HCT116 (cell line): Measurements from ENCODE around the gene ST3GAL5. TPM values are rescaled to one million over a fixed set of nuclear protein-coding genes. Genes with fewer than 3 reads are reported as not detected.

ENCODE experiments used
- ATAC-seq: fragments of 200-7000 bp; cut with Tn5 transposase; 2 replicates; pipeline ENCODE4 v1.9.1; 2020; ENCODE audit warnings: mild to moderate bottlenecking, moderate library complexity
- Bru-seq: library from RNA; stranded (reverse); fragments of 400-500 nt; gene quantifications from one replicate; lab custom pipeline; 2021; lab: Mats Ljungman, UMichigan
- BruChase-seq, 2 experiments: library from RNA; stranded (reverse); fragments of 400-500 nt; gene quantifications; one replicate each; lab custom pipeline; 2021; lab: Mats Ljungman, UMichigan
- BruUV-seq: library from RNA; stranded (reverse); fragments of 400-500 nt; replicated peaks from 2 replicates; lab custom pipeline; 2021; lab: Mats Ljungman, UMichigan
- CTCF ChIA-PET: fragments of 300-600 bp; sonication (Branson Sonifier 250); formaldehyde crosslinking; loops from one replicate; lab custom pipeline; 2021; ENCODE audit warnings: antibody characterized with exemption; lab: Charles Lee
- POLR2A ChIA-PET: fragments of 300-600, 350-600 bp; sonication (Branson Sonifier 250); formaldehyde crosslinking; loops from one replicate; lab custom pipeline; 2021; ENCODE audit warnings: antibody characterized with exemption; lab: Charles Lee
- RAD21 ChIA-PET, 2 experiments: fragments of 300-600 bp; sonication (Branson Sonifier 250); formaldehyde crosslinking; loops; one replicate each; lab custom pipeline; 2023; ENCODE audit warnings: low total read pairs in 2 of 2; ENCODE audit not compliant: uncharacterized antibody in 2 of 2, unreplicated experiment in 2 of 2, low non-redundant PET in 1 of 2; lab: Charles Lee
- DNase-seq: peaks from one replicate; pipeline ENCODE4 v3.0.0-alpha.2; 2010; ENCODE audit warnings: low read depth, low spot score
- H2AFZ ChIP-seq: fragments of 200-600 bp; shearing (Covaris generic), sonication (generic); 2 replicates; pipeline ENCODE4 v1.6.1; 2017; ENCODE audit warnings: low read depth, mixed run types, mixed read lengths, antibody characterized with exemption, low read length; ENCODE audit not compliant: poor library complexity, severe bottlenecking
- H3K27ac ChIP-seq: 2 replicates; pipeline ENCODE4 v1.5.1; 2012; ENCODE audit warnings: low read depth, low read length
- H3K27me3 ChIP-seq: fragments of 200-600 bp; sonication (generic); 2 replicates; pipeline ENCODE4 v1.6.1; 2016; ENCODE audit warnings: mixed run types, low read length, mixed read lengths; ENCODE audit not compliant: insufficient read depth
- H3K36me3 ChIP-seq, 2 experiments: fragments of 200-500 bp in 1 of 2; fragments of 200-600 bp in 1 of 2; sonication (Bioruptor generic) in 1 of 2; sonication (generic) in 1 of 2; 2 replicates each; pipeline versions ENCODE4 v1.5.1 to v1.6.1; 2014 to 2016; ENCODE audit warnings: low read length in 2 of 2, inconsistent platforms in 1 of 2, mixed read lengths in 1 of 2, mixed run types in 1 of 2; ENCODE audit not compliant: insufficient read depth in 2 of 2, control insufficient read depth in 1 of 2
- H3K4me1 ChIP-seq, 2 experiments: fragments of 200-600 bp in 1 of 2; sonication (generic) in 1 of 2; 2 replicates each; pipeline versions ENCODE4 v1.5.1 to v1.6.1; 2012 to 2017; ENCODE audit warnings: low read length in 2 of 2, inconsistent platforms in 1 of 2, mild to moderate bottlenecking in 1 of 2, mixed read lengths in 1 of 2, mixed run types in 1 of 2, moderate library complexity in 1 of 2; ENCODE audit not compliant: insufficient read depth in 2 of 2, control insufficient read depth in 1 of 2
- H3K4me2 ChIP-seq: fragments of 200-600 bp; sonication (generic); 2 replicates; pipeline ENCODE4 v1.6.1; 2017; ENCODE audit warnings: mixed run types, low read length, mixed read lengths
- H3K4me3 ChIP-seq, 2 experiments: fragments of 200-600 bp in 1 of 2; sonication (generic) in 1 of 2; replicated peaks in 1 of 2; 2 replicates each; pipeline ENCODE4 v1.5.1; 2011 to 2016; ENCODE audit warnings: low read length in 2 of 2, control low read depth in 1 of 2, low read depth in 1 of 2, mild to moderate bottlenecking in 1 of 2, mixed read lengths in 1 of 2, mixed run types in 1 of 2
- H3K79me2 ChIP-seq: fragments of 200-600 bp; sonication (generic); 2 replicates; pipeline ENCODE4 v1.6.1; 2017; ENCODE audit warnings: mild to moderate bottlenecking, mixed run types, low read length, moderate library complexity, mixed read lengths; ENCODE audit not compliant: insufficient read depth
- H3K9ac ChIP-seq: fragments of 200-600 bp; sonication (generic); 2 replicates; pipeline ENCODE4 v1.6.1; 2016; ENCODE audit warnings: low read length, mixed read lengths
- H3K9me2 ChIP-seq: fragments of 200-600 bp; sonication (generic), shearing (Covaris generic); 2 replicates; pipeline ENCODE4 v1.6.1; 2017; ENCODE audit warnings: mixed run types, mild to moderate bottlenecking, moderate library complexity; ENCODE audit not compliant: insufficient read depth
- H3K9me3 ChIP-seq, 2 experiments: fragments of 200-500 bp in 1 of 2; fragments of 200-600 bp in 1 of 2; sonication (Bioruptor generic) in 1 of 2; sonication (generic) in 1 of 2; 2 replicates each; pipeline ENCODE4 v1.6.1; 2014 to 2017; ENCODE audit warnings: low read length in 2 of 2, mixed read lengths in 2 of 2, inconsistent platforms in 1 of 2, low read depth in 1 of 2, mild to moderate bottlenecking in 1 of 2, mixed run types in 1 of 2, moderate library complexity in 1 of 2; ENCODE audit not compliant: control insufficient read depth in 1 of 2, insufficient read depth in 1 of 2
- H4K20me1 ChIP-seq: fragments of 200-600 bp; sonication (generic), shearing (Covaris generic); 2 replicates; pipeline ENCODE4 v1.6.1; 2017; ENCODE audit warnings: mixed run types, mild to moderate bottlenecking, moderate library complexity; ENCODE audit not compliant: insufficient read depth
- EGR1 ChIP-seq: IDR thresholded peaks from 2 replicates; pipeline ENCODE4 v1.6.1; 2012; ENCODE audit warnings: low read depth
- POLR2AphosphoS5 ChIP-seq: IDR thresholded peaks from 2 replicates; pipeline ENCODE4 v1.6.1; 2011; ENCODE audit warnings: mild to moderate bottlenecking, low read depth, low read length, moderate library complexity
- RAD21 ChIP-seq: IDR thresholded peaks from 2 replicates; pipeline ENCODE4 v1.6.1; 2012; ENCODE audit warnings: low read depth, mild to moderate bottlenecking
- SP1 ChIP-seq: IDR thresholded peaks from 2 replicates; pipeline ENCODE4 v1.6.1; 2012; ENCODE audit warnings: low read depth
- SRF ChIP-seq: IDR thresholded peaks from 2 replicates; pipeline ENCODE4 v1.6.1; 2012; ENCODE audit warnings: low read depth
- YY1 ChIP-seq: IDR thresholded peaks from 2 replicates; pipeline ENCODE4 v1.6.1; 2011; ENCODE audit warnings: low read length, low read depth, moderate library complexity, mild to moderate bottlenecking; ENCODE audit not compliant: insufficient replicate concordance; ENCODE audit errors: extremely low read depth
- ZFX ChIP-seq: fragments of 450-650 bp; IDR thresholded peaks from 2 replicates; pipeline ENCODE4 v1.6.1; 2017
- intact Hi-C: fragments of 100-400 bp; cut with micrococcal nuclease; formaldehyde crosslinking; loops from 2 replicates; pipeline ENCODE4 v1.10.0; 2022
- long read RNA-seq: library from polyadenylated mRNA; unstranded; transcript quantifications from one replicate; pipeline ENCODE4 v2.0.0, GENCODE V29; 2021; ENCODE audit not compliant: unreplicated experiment
- polyA plus RNA-seq: library from polyadenylated mRNA; unstranded; fragments of >200 nt; gene quantifications from 2 replicates; pipeline ENCODE4 v1.2.1, GENCODE V29; 2012; ENCODE audit warnings: missing spikeins
- total RNA-seq: library from RNA; stranded (reverse); gene quantifications from one replicate; pipeline ENCODE4 v1.2.1, GENCODE V29; 2021; ENCODE audit not compliant: unreplicated experiment
- TF ChIP-seq, protein P1 (sequence below), 3 experiments: fragments of 200-600 bp in 1 of 3; sonication (generic) in 1 of 3; IDR thresholded peaks in 2 of 3; conservative IDR thresholded peaks in 1 of 3; 2 replicates each; pipeline ENCODE4 v1.5.1; 2012 to 2017; ENCODE audit warnings: low read depth in 2 of 3, low read length in 2 of 3, antibody characterized with exemption in 1 of 3, borderline replicate concordance in 1 of 3, control low read depth in 1 of 3, mild to moderate bottlenecking in 1 of 3, mixed read lengths in 1 of 3, mixed run types in 1 of 3, moderate library complexity in 1 of 3; ENCODE audit not compliant: insufficient read depth in 1 of 3
- TF ChIP-seq, protein P2 (sequence below): IDR thresholded peaks from 2 replicates; pipeline ENCODE4 v1.6.1; 2012

Gene ST3GAL5
- total RNA-seq (14.8 TPM), Bru-seq, nascent RNA (percentile 47 among the genes with signal in this experiment), BruChase-seq, experiment 1, labeled RNA remaining after a 6-hour chase (percentile 42 among the genes with signal in this experiment), BruChase-seq, experiment 2, labeled RNA remaining after a 2-hour chase (percentile 45 among the genes with signal in this experiment)
- 5.4 and 7.3 TPM in 2 replicates for polyA plus RNA-seq
- long read RNA-seq, full-length matches to known transcripts, result 25 of 34 reads
- long read RNA-seq, partial matches to known transcripts, result 1 of 34 reads
- long read RNA-seq, other reads (novel, unspliced or antisense), result 8 of 34 reads

DNA sequence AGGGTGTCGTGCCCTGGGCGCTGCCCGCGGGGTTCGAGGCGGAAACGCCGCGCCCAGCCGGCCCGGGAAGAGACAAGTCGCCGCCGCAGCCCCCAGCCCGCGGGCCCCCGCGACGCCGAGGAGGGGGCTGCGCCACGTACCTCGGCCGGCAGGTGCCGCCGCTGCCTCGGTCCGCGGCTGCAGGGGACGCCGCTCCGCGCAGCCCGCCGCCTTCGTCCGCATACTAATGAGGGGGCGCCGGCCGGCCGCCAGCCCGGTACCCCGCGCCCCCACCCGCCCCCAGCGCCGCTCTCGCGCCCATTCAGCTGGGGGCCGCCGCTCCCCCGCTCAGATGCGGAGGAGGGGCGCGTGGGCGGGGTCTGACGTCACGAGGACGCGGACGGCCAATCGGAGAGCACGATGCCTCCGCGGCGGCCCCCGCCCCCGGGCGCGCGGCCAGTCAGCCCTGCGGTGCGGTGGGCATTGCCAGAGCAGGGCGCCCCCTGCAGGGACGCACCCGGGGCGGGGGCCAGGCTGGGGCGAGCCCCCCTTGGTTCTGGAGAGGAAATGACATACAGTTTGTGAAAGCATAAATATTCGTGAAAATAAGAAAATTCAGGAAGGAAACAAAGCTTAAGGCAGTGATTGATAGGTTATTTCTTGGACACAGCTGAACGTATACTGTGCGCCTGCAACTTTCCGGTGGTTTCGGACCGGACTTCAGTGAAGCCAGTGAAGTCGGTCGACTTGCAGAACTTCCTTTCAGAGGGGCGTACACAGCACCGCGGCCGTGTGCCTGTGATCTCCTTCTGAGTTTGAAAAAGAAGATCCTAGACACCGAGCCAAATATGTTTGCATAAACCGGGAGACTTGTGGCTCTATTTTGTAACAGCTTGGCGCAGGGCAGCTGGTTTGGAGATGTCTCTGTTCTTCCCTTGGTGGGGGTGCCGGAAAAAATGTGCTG is at the start of gene ST3GAL5:
TSS of gene ST3GAL5 (minus strand) at position 307 of the 943 bp plus-strand sequence. CDS start at position 222, 85 bp downstream.
- Histone ChIP-seq H3K4me1 (peaks cover 17 to 36% of the 10 kb centered on the region in 2 experiments), H3K27ac (peak within 1 kb of the TSS; percentile 31; the same call in 1 of the 2 replicates)
- BruUV-seq, result no TSS peak
- RAD21 ChIA-PET, result interaction anchor here in 1 of 2 experiments (1.7 kb wide), 1 partner anchor 61 kb away, joined by 4 read pairs; no protein-coding TSS in a partner anchor
- TF ChIP-seq EGR1, result peak; percentile 92
- TF ChIP-seq, protein P1, sequence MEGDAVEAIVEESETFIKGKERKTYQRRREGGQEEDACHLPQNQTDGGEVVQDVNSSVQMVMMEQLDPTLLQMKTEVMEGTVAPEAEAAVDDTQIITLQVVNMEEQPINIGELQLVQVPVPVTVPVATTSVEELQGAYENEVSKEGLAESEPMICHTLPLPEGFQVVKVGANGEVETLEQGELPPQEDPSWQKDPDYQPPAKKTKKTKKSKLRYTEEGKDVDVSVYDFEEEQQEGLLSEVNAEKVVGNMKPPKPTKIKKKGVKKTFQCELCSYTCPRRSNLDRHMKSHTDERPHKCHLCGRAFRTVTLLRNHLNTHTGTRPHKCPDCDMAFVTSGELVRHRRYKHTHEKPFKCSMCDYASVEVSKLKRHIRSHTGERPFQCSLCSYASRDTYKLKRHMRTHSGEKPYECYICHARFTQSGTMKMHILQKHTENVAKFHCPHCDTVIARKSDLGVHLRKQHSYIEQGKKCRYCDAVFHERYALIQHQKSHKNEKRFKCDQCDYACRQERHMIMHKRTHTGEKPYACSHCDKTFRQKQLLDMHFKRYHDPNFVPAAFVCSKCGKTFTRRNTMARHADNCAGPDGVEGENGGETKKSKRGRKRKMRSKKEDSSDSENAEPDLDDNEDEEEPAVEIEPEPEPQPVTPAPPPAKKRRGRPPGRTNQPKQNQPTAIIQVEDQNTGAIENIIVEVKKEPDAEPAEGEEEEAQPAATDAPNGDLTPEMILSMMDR (IDR thresholded peaks at IDR 0.05 in 2 of 3, conservative IDR thresholded peaks at IDR 0.05 in 1 of 3; ENCODE audit: borderline replicate concordance in 1 of 3, insufficient read depth in 1 of 3, low read depth in 2 of 3, low read length in 2 of 3), result peak; percentile 45 to 83 (median 71); a peak in 5 of 6 replicates
- TF ChIP-seq RAD21, result peak; percentile 38; the same call in 1 of the 2 replicates
- peak; percentile 52 for TF ChIP-seq SP1
- no peak for TF ChIP-seq ZFX
- TF ChIP-seq, protein P2, sequence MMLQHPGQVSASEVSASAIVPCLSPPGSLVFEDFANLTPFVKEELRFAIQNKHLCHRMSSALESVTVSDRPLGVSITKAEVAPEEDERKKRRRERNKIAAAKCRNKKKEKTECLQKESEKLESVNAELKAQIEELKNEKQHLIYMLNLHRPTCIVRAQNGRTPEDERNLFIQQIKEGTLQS, result no peak
- TF ChIP-seq POLR2AphosphoS5, result peak; percentile 41; the same call in 1 of the 2 replicates
- TF ChIP-seq SRF, result no peak
- TF ChIP-seq YY1, result peak; percentile 44
- TF ChIP-seq, all 23 proteins: peak for 6
- peak within 1 kb of the TSS; percentile 66 to 85 for H3K4me3 ChIP-seq
- no peaks in the 10 kb centered on the region for H4K20me1 ChIP-seq
- H3K4me2 ChIP-seq, result peak within 1 kb of the TSS; percentile 99
- ChIA-PET POLR2A (no interaction called here), CTCF (interaction anchor here (0.6 to 3.8 kb wide), 6 partner anchors 11 to 188 kb away, joined by 3 to 19 read pairs (median 3); no protein-coding TSS in a partner anchor)
- H3K36me3 ChIP-seq, result no peaks in the 10 kb centered on the region
- DNase-seq (peak; percentile 67), ATAC-seq (peak; percentile 85)
- no peaks in the 10 kb centered on the region; the same call in 1 of the 2 replicates for H3K79me2 ChIP-seq
- intact Hi-C loops, result loop anchor here (5.0 kb wide), 2 partner anchors 123 to 218 kb away; partner anchors contain the start of genes POLR1A and PTCD3
- no peaks in the 10 kb centered on the region for H3K9me3 ChIP-seq
- peak within 1 kb of the TSS; percentile 99 for H2AFZ ChIP-seq
- no peaks in the 10 kb centered on the region for H3K9me2 ChIP-seq
- no peaks in the 10 kb centered on the region for H3K27me3 ChIP-seq
- peak within 1 kb of the TSS; percentile 62 for H3K9ac ChIP-seq
